ENCODE data around the gene KRTAP3-3.

- no peak for TF ChIP-seq CTCF (IDR thresholded peaks at IDR 0.05)
- no peak for TF ChIP-seq POLR2A (IDR thresholded peaks at IDR 0.05)
- TF ChIP-seq EP300 (IDR thresholded peaks at IDR 0.05), result no peak
Observed at GRCh38 chr17:40950176-40950575, 43.8 kb downstream of the KRTAP3-3 start.
